Calu3 (cell line): ENCODE results near the gene ALDOB. TPM values are rescaled to one million over a fixed set of nuclear protein-coding genes. Genes with fewer than 3 reads are reported as not detected.

Source experiments
- BruUV-seq: library from RNA; stranded (reverse); fragments of 400-500 nt; replicated peaks from 2 replicates; lab custom pipeline; 2021; lab: Mats Ljungman, UMichigan
- CTCF ChIA-PET: fragments of 300-600 bp; sonication (Branson Sonifier 250); formaldehyde crosslinking; loops from one replicate; lab custom pipeline; 2022; ENCODE audit warnings: antibody characterized with exemption; lab: Charles Lee
- DNase-seq: peaks from one replicate; pipeline ENCODE4 v3.0.0; 2022
- H3K27ac Mint-ChIP-seq: one replicate; pipeline ENCODE4 v1.8.0; 2022; ENCODE audit warnings: mixed read lengths; ENCODE audit not compliant: unreplicated experiment
- H3K27me3 Mint-ChIP-seq: one replicate; pipeline ENCODE4 v1.8.0; 2022; ENCODE audit warnings: mixed read lengths; ENCODE audit not compliant: unreplicated experiment
- H3K36me3 Mint-ChIP-seq: one replicate; pipeline ENCODE4 v1.8.0; 2022; ENCODE audit warnings: mild to moderate bottlenecking, moderate library complexity, mixed read lengths; ENCODE audit not compliant: insufficient read depth, unreplicated experiment
- H3K4me1 Mint-ChIP-seq: one replicate; pipeline ENCODE4 v1.8.0; 2022; ENCODE audit warnings: mild to moderate bottlenecking, low read depth, mixed read lengths; ENCODE audit not compliant: unreplicated experiment
- H3K4me3 Mint-ChIP-seq: one replicate; pipeline ENCODE4 v1.8.0; 2022; ENCODE audit warnings: mild to moderate bottlenecking, low read depth, moderate library complexity, mixed read lengths; ENCODE audit not compliant: unreplicated experiment
- H3K9me3 Mint-ChIP-seq: one replicate; pipeline ENCODE4 v1.8.0; 2022; ENCODE audit warnings: low read depth, mixed read lengths; ENCODE audit not compliant: unreplicated experiment
- intact Hi-C: fragments of 100-400 bp; cut with micrococcal nuclease; formaldehyde crosslinking; loops from one replicate; pipeline ENCODE4 v1.10.0; 2022; ENCODE audit not compliant: unreplicated experiment
- total RNA-seq: library from RNA; stranded (reverse); gene quantifications from 2 replicates; pipeline ENCODE4 v1.2.3, GENCODE V29; 2022
- TF ChIP-seq, protein P1 (sequence below): fragments of 200-600 bp; IDR thresholded peaks from one replicate; pipeline ENCODE4 v1.8.0; 2022; ENCODE audit warnings: antibody characterized with exemption; ENCODE audit not compliant: unreplicated experiment

The ALDOB gene
- total RNA-seq, 1 experiment from 2014 or later: 7.4 TPM

DNA sequence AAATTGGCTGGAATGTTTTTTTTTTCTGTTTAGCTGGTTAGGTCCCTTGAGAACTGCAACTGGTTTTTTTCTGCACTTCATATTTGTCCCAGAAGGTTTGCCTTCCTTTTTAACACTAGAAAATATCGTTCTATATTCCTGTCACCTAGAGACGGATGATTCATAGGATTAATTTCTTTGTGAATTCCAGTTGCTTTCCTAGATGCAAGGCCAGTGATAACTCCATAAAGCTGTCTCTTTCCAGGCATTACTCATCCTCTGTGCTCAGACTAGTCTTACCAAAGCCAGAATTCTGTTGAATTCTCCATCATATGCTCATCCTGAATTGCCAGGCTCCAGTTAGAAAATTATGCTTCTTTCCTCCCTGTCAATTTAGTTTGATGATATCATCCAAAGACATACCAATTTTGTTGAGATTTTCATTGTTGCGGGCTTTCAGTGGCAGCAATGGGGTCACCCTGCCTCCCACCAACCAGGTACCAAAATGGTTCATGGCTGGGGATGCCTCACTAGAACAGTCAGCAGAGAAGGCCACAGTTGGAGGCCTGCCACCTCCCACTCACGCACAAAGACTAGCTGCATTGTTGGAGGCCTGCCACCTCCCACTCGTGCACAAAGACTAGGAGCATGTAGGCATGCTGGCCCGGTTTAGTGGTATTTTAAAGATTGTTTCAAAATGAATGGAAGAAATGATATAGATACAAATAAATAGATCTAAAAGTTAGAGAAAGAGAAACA lies 59.3 kb downstream of the ALDOB start:
- no TSS peak for BruUV-seq
- H3K9me3 Mint-ChIP-seq: peaks cover 2% of the 10 kb centered on the region
- no peaks in the 10 kb centered on the region for H3K36me3 Mint-ChIP-seq
- H3K4me3 Mint-ChIP-seq: no peak overlapping the region
- H3K4me1 Mint-ChIP-seq: peaks cover 14% of the 10 kb centered on the region
- CTCF ChIA-PET: no interaction called here
- no peaks in the 10 kb centered on the region for H3K27me3 Mint-ChIP-seq
- intact Hi-C loops: no loop called here
- TF ChIP-seq, protein P1, sequence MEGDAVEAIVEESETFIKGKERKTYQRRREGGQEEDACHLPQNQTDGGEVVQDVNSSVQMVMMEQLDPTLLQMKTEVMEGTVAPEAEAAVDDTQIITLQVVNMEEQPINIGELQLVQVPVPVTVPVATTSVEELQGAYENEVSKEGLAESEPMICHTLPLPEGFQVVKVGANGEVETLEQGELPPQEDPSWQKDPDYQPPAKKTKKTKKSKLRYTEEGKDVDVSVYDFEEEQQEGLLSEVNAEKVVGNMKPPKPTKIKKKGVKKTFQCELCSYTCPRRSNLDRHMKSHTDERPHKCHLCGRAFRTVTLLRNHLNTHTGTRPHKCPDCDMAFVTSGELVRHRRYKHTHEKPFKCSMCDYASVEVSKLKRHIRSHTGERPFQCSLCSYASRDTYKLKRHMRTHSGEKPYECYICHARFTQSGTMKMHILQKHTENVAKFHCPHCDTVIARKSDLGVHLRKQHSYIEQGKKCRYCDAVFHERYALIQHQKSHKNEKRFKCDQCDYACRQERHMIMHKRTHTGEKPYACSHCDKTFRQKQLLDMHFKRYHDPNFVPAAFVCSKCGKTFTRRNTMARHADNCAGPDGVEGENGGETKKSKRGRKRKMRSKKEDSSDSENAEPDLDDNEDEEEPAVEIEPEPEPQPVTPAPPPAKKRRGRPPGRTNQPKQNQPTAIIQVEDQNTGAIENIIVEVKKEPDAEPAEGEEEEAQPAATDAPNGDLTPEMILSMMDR: no peak
- no peak overlapping the region for H3K27ac Mint-ChIP-seq
- DNase-seq: no peak

DNA sequence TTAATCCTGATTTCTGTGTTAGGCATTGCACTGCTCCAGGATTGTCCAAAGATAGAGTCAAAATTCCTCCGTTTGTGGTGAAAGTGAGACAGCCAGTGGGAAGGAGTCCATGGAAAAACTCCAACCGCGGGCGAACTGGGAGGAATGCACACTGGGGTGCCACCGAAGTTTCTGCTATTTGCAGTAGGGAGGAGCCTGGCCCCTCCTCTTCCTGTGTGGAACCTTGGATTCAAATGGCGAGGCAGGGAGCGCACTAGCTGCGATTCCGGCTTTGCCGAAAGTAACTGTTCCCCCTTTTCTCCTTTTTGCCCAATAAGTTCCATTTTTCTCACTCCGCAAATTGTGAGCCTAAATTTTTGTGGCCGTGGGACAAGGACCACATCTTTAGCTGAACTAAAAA lies 60.0 kb downstream of the ALDOB start:
- TF ChIP-seq, protein P1: no peak
- peaks cover 2% of the 10 kb centered on the region for H3K9me3 Mint-ChIP-seq
- intact Hi-C loops: no loop called here
- CTCF ChIA-PET: no interaction called here
- no peak for DNase-seq
- no peak overlapping the region for H3K27ac Mint-ChIP-seq
- no peaks in the 10 kb centered on the region for H3K27me3 Mint-ChIP-seq
- no TSS peak for BruUV-seq
- H3K36me3 Mint-ChIP-seq: no peaks in the 10 kb centered on the region
- H3K4me1 Mint-ChIP-seq: peaks cover 22% of the 10 kb centered on the region
- no peak overlapping the region for H3K4me3 Mint-ChIP-seq

DNA sequence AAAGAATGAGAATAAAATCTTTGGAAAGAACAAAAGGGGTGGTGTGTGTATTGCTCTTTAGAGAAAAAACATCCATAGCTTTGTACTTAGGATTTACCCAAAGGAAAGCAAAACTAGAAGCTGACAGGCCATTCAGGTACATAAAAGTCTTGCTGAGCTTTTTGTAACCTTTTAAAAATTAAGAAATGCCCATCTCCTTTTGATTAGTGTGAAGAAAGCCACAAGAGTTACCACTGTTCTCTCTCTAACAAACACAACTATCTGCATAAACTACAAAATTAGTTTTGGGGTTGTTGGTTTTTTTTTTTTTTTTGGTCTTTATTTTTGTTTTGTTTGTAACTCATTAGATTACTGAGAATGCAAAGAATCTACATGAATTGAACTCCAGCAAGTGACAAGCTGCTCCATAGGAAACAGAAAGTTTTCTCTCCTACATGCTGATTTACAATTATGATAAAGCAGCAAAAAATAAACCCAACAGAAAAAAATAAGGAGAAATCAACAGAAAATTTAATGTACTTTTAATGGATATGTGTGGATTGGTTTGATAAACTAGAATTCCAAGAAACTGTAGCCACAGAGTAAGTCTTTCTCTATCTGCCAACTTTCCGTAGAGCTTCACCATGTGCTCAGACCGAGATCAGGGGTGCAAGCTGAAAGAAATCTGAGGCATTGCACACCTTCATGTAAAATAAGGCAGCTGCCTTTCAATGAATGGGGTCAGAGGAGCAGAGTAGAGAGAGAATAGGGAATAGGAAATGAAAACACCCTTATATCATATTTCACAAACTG lies 63.1 kb downstream of the ALDOB start:
- Mint-ChIP-seq H3K4me1 (peaks cover 30% of the 10 kb centered on the region), H3K9me3 (peaks cover 2% of the 10 kb centered on the region), H3K27ac (no peak overlapping the region), H3K4me3 (no peak overlapping the region), H3K36me3 (no peaks in the 10 kb centered on the region), H3K27me3 (no peaks in the 10 kb centered on the region)
- TF ChIP-seq, protein P1: no peak
- no TSS peak for BruUV-seq
- CTCF ChIA-PET: interaction anchor here (0.7 kb wide), 2 partner anchors 12 to 16 kb away, joined by 3 to 4 read pairs; no protein-coding TSS in a partner anchor
- intact Hi-C loops: no loop called here
- DNase-seq: no peak

DNA sequence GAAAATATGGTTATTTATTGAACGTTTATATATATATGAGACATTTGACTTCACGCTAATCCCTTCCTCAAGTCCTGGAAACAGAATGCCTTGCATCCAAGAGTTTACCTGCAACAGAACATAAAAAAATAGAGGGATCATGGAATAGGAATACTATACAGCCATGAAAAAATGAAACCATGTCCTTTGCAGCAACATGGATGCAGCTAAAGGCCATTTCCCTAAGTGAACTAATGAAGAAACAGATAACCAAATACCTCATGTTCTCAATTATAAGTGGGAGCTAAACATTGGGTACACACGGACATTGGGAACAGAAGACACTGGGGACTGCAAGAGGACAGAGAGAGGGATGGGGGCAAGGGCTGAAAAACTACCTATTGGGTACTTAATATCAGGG lies 63.8 kb downstream of the ALDOB start:
- Mint-ChIP-seq H3K27me3 (no peaks in the 10 kb centered on the region), H3K27ac (no peak overlapping the region), H3K36me3 (no peaks in the 10 kb centered on the region), H3K4me3 (no peak overlapping the region), H3K9me3 (peaks cover 2% of the 10 kb centered on the region), H3K4me1 (peaks cover 37% of the 10 kb centered on the region)
- intact Hi-C loops: no loop called here
- CTCF ChIA-PET: interaction anchor here (0.7 kb wide), 1 partner anchor 12 kb away, joined by 4 read pairs; no protein-coding TSS in a partner anchor
- no TSS peak for BruUV-seq
- DNase-seq: no peak
- TF ChIP-seq, protein P1: no peak

Other genes starting within 250 kb of the ALDOB start
- gene BAAT, start 50.8 kb downstream of the ALDOB start, total RNA-seq: 10.2 and 18.6 TPM in 2 replicates
- gene MRPL50, start 37.2 kb downstream of the ALDOB start, total RNA-seq: 14.0 TPM in 2 replicates
- gene ZNF189, start 36.9 kb downstream of the ALDOB start, total RNA-seq: 20.1 and 21.5 TPM in 2 replicates
- 30.5 and 34.4 TPM in 2 replicates for gene RNF20, start 98.1 kb upstream of the ALDOB start, total RNA-seq
- not detected in 2 replicates for gene PPP3R2, start 159.2 kb upstream of the ALDOB start, total RNA-seq